H9 (cell line): Measurements from ENCODE around the gene MRPL40. TPM values are rescaled to one million over a fixed set of nuclear protein-coding genes. Genes with fewer than 3 reads are reported as not detected.

ENCODE experiments used
- DNase-seq: peaks from one replicate; pipeline ENCODE4 v3.0.0-alpha.2; 2017
- H2AFZ ChIP-seq: one replicate; pipeline ENCODE4 v1.6.1; 2013; ENCODE audit warnings: mild to moderate bottlenecking, low read length, control low read depth, moderate library complexity
- H2AK5ac ChIP-seq: 2 replicates; pipeline ENCODE4 v1.6.1; 2013; ENCODE audit warnings: low read length, control low read depth, mixed read lengths; ENCODE audit not compliant: insufficient read length
- H2BK120ac ChIP-seq: one replicate; pipeline ENCODE4 v1.6.1; 2013; ENCODE audit warnings: low read depth, mild to moderate bottlenecking, low read length, control low read depth, inconsistent platforms; ENCODE audit not compliant: poor library complexity, severe bottlenecking
- H2BK12ac ChIP-seq: 2 replicates; pipeline ENCODE4 v1.6.1; 2013; ENCODE audit warnings: low read length, control low read depth, mixed read lengths, low read depth; ENCODE audit not compliant: insufficient read length
- H2BK15ac ChIP-seq: 2 replicates; pipeline ENCODE4 v1.6.1; 2013; ENCODE audit warnings: low read depth, low read length, control low read depth
- H2BK20ac ChIP-seq: one replicate; pipeline ENCODE4 v1.6.1; 2013; ENCODE audit warnings: low read depth, mild to moderate bottlenecking, low read length, control low read depth, inconsistent platforms; ENCODE audit not compliant: poor library complexity, severe bottlenecking
- H2BK5ac ChIP-seq: 2 replicates; pipeline ENCODE4 v1.6.1; 2013; ENCODE audit warnings: low read length, control low read depth, mixed read lengths; ENCODE audit not compliant: insufficient read length
- H3K14ac ChIP-seq: 2 replicates; pipeline ENCODE4 v1.6.1; 2013; ENCODE audit warnings: low read length, control low read depth; ENCODE audit not compliant: insufficient read depth
- H3K18ac ChIP-seq: 2 replicates; pipeline ENCODE4 v1.6.1; 2013; ENCODE audit warnings: low read depth, mild to moderate bottlenecking, mixed read lengths, low read length, control low read depth; ENCODE audit not compliant: insufficient read length
- H3K23ac ChIP-seq: 2 replicates; pipeline ENCODE4 v1.6.1; 2013; ENCODE audit warnings: low read length, control low read depth, mixed read lengths, low read depth; ENCODE audit not compliant: insufficient read length
- H3K23me2 ChIP-seq: 2 replicates; pipeline ENCODE4 v1.6.1; 2013; ENCODE audit warnings: low read depth, mild to moderate bottlenecking, mixed read lengths, low read length, control low read depth; ENCODE audit not compliant: insufficient read length, poor library complexity, severe bottlenecking
- H3K27ac ChIP-seq: 2 replicates; pipeline ENCODE4 v1.5.1; 2013; ENCODE audit warnings: low read length, control low read depth, mixed read lengths, low read depth; ENCODE audit not compliant: insufficient read length
- H3K27me3 ChIP-seq: 2 replicates; pipeline ENCODE4 v1.6.1; 2013; ENCODE audit warnings: low read length, control low read depth, inconsistent platforms; ENCODE audit not compliant: insufficient read depth
- H3K4ac ChIP-seq: 2 replicates; pipeline ENCODE4 v1.6.1; 2013; ENCODE audit warnings: low read depth, mild to moderate bottlenecking, control low read depth, inconsistent platforms, low read length, moderate library complexity
- H3K4me1 ChIP-seq: 2 replicates; pipeline ENCODE4 v1.6.1; 2013; ENCODE audit warnings: low read length, control low read depth, inconsistent platforms; ENCODE audit not compliant: insufficient read depth
- H3K4me2 ChIP-seq: 2 replicates; pipeline ENCODE4 v1.6.1; 2013; ENCODE audit warnings: low read length, control low read depth, mixed read lengths; ENCODE audit not compliant: insufficient read length, insufficient read depth
- H3K56ac ChIP-seq: 2 replicates; pipeline ENCODE4 v1.6.1; 2013; ENCODE audit warnings: low read depth, mild to moderate bottlenecking, mixed read lengths, low read length, control low read depth; ENCODE audit not compliant: insufficient read length
- H3K79me1 ChIP-seq: 2 replicates; pipeline ENCODE4 v1.6.1; 2013; ENCODE audit warnings: low read depth, mild to moderate bottlenecking, moderate library complexity, low read length, control low read depth, inconsistent platforms; ENCODE audit not compliant: insufficient read depth, poor library complexity, severe bottlenecking
- H3K79me2 ChIP-seq: 2 replicates; pipeline ENCODE4 v1.6.1; 2013; ENCODE audit warnings: low read length, control low read depth, inconsistent platforms; ENCODE audit not compliant: insufficient read depth
- H3K9ac ChIP-seq: 2 replicates; pipeline ENCODE4 v1.6.1; 2013; ENCODE audit warnings: low read length, control low read depth, mixed read lengths; ENCODE audit not compliant: insufficient read length; ENCODE audit errors: extremely low read depth
- H3K9me3 ChIP-seq: one replicate; pipeline ENCODE4 v1.6.1; 2013; ENCODE audit warnings: low read depth, low read length, inconsistent platforms; ENCODE audit not compliant: control insufficient read depth
- H3T11ph ChIP-seq: one replicate; pipeline ENCODE4 v1.6.1; 2013; ENCODE audit warnings: mild to moderate bottlenecking, low read length, control low read depth, inconsistent platforms
- H4K20me1 ChIP-seq: one replicate; pipeline ENCODE4 v1.6.1; 2013; ENCODE audit not compliant: control insufficient read depth, insufficient read length, insufficient read depth
- H4K5ac ChIP-seq: 2 replicates; pipeline ENCODE4 v1.6.1; 2013; ENCODE audit warnings: low read depth, mild to moderate bottlenecking, mixed read lengths, low read length, control low read depth; ENCODE audit not compliant: insufficient read length
- H4K8ac ChIP-seq: replicated peaks from 2 replicates; pipeline ENCODE4 v1.6.1; 2013; ENCODE audit warnings: low read length, control low read depth, mixed read lengths, low read depth; ENCODE audit not compliant: insufficient read length
- H4K91ac ChIP-seq: 2 replicates; pipeline ENCODE4 v1.6.1; 2013; ENCODE audit warnings: low read depth, mild to moderate bottlenecking, moderate library complexity, mixed read lengths, low read length, control low read depth; ENCODE audit not compliant: insufficient read length
- H3K27ac Mint-ChIP-seq, 3 experiments: 2 replicates in 2 of 3; 3 replicates in 1 of 3; pipeline ENCODE4 v1.8.0; 2020 to 2021; ENCODE audit warnings: mixed read lengths in 3 of 3, mild to moderate bottlenecking in 1 of 3, moderate library complexity in 1 of 3
- H3K27me3 Mint-ChIP-seq: 2 replicates; pipeline ENCODE4 v1.8.0; 2021; ENCODE audit warnings: low read depth, mild to moderate bottlenecking, moderate library complexity, mixed read lengths
- H3K36me3 Mint-ChIP-seq, 3 experiments: 2 replicates in 2 of 3; 3 replicates in 1 of 3; pipeline ENCODE4 v1.8.0; 2020 to 2021; ENCODE audit warnings: low read depth in 3 of 3, mixed read lengths in 3 of 3; ENCODE audit not compliant: insufficient read depth in 1 of 3
- H3K4me1 Mint-ChIP-seq, 2 experiments: 2 replicates each; pipeline ENCODE4 v1.8.0; 2020; ENCODE audit warnings: mixed read lengths in 2 of 2
- H3K4me3 Mint-ChIP-seq, 2 experiments: 2 replicates in 1 of 2; 3 replicates in 1 of 2; pipeline ENCODE4 v1.8.0; 2020 to 2021; ENCODE audit warnings: mild to moderate bottlenecking in 2 of 2, mixed read lengths in 2 of 2, moderate library complexity in 1 of 2
- H3K9me3 Mint-ChIP-seq, 2 experiments: 2 replicates in 1 of 2; 3 replicates in 1 of 2; pipeline ENCODE4 v1.8.0; 2020; ENCODE audit warnings: mild to moderate bottlenecking in 2 of 2, mixed read lengths in 2 of 2, moderate library complexity in 1 of 2
- CTCF ChIP-seq: fragments of 200-600 bp; sonication (generic); conservative IDR thresholded peaks from 3 replicates; pipeline ENCODE4 v1.8.0; 2021; ENCODE audit warnings: antibody characterized with exemption, mild to moderate bottlenecking
- WGBS: extraction: QIAGEN DNeasy Blood & Tissue Kit; methylation state at CpG from one replicate; pipeline ENCODE4 v1.1.7; 2013; ENCODE audit warnings: missing lambda C conversion rate, low lambda C conversion rate, mixed read lengths; ENCODE audit not compliant: insufficient read length; ENCODE audit errors: extremely low coverage; 5-methylcytosine and 5-hydroxymethylcytosine counted together
- total RNA-seq: library from RNA; stranded (reverse); gene quantifications from 2 replicates; pipeline ENCODE4 v1.2.1, GENCODE V29; 2021

MRPL40 gene
- total RNA-seq, 1 experiment from 2014 or later, result 15.2 TPM

GRCh38 chr22:19455585-19456370 lies 23.4 kb downstream of the MRPL40 start:
- no peak overlapping the region for H2BK5ac ChIP-seq
- no CpG with 5 or more reads among the region's 4 CpGs for WGBS
- H3K23ac ChIP-seq, result no peak overlapping the region
- no peak overlapping the region for H3K4me3 Mint-ChIP-seq
- no peaks in the 10 kb centered on the region for H3K9me3 ChIP-seq
- no peaks in the 10 kb centered on the region for H3K9me3 Mint-ChIP-seq
- H3K36me3 Mint-ChIP-seq, result peaks cover 35 to 84% (median 55%) of the 10 kb centered on the region in 3 experiments
- no peak overlapping the region for H3K18ac ChIP-seq
- no peak overlapping the region for H2BK12ac ChIP-seq
- no peaks in the 10 kb centered on the region for H3K23me2 ChIP-seq
- no peak overlapping the region for H2AK5ac ChIP-seq
- no peak overlapping the region for H3K4ac ChIP-seq
- H3K14ac ChIP-seq, result no peak overlapping the region
- no peaks in the 10 kb centered on the region for H3K27me3 Mint-ChIP-seq
- H3K4me2 ChIP-seq, result no peak overlapping the region
- no peak for DNase-seq
- no peak overlapping the region for H3K9ac ChIP-seq
- H2BK15ac ChIP-seq, result no peak overlapping the region
- peak overlapping the region in 1 of 3 experiments; percentile 41; a peak in 1 of 7 replicates for H3K27ac Mint-ChIP-seq
- H2BK120ac ChIP-seq, result no peak overlapping the region
- no peak overlapping the region for H3K27ac ChIP-seq
- H4K20me1 ChIP-seq, result no peaks in the 10 kb centered on the region
- no peak overlapping the region for H3T11ph ChIP-seq
- H3K4me1 ChIP-seq, result no peaks in the 10 kb centered on the region
- H2BK20ac ChIP-seq, result no peak overlapping the region
- H4K8ac ChIP-seq, result no peak overlapping the region
- no peak overlapping the region for H4K91ac ChIP-seq
- peaks cover 2 to 12% of the 10 kb centered on the region in 2 experiments; a peak in 2 of 4 replicates for H3K4me1 Mint-ChIP-seq
- no peaks in the 10 kb centered on the region for H3K79me1 ChIP-seq
- H3K56ac ChIP-seq, result no peak overlapping the region
- H3K27me3 ChIP-seq, result no peaks in the 10 kb centered on the region
- no peak overlapping the region for H2AFZ ChIP-seq
- TF ChIP-seq CTCF, result no peak
- H4K5ac ChIP-seq, result no peak overlapping the region
- no peaks in the 10 kb centered on the region for H3K79me2 ChIP-seq
